ENCODE data around the gene TUNAR. TPM values are rescaled to one million over a fixed set of nuclear protein-coding genes. Genes with fewer than 3 reads are reported as not detected.

The TUNAR gene
- total RNA-seq, 6 donors from 2014 or later, result 0.10 TPM; not detected in 5

DNA sequence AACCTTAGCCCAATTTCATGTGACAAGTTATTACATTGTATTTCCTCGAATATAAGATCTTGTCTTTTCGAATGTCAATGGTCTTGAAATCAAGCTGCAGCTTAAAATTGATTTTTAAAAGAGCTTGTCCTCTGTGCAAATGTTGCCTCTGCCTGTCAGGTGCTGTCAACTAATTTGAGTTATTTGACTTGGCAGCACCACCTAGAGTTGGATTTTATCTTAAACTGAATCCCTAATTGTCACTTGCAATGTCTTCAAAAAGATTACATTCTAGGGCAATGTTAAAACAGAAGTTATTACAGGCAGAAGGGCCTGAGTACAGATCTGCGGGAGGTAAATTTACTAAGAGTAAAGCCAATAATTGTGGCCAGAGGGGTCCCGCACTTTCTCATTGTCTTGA lies 26.2 kb upstream of the TUNAR start:
- Histone ChIP-seq H3K27me3 (no peaks in the 10 kb centered on the region), H3K4me1 (no peaks in the 10 kb centered on the region), H3K27ac (no peak overlapping the region), H3K36me3 (no peaks in the 10 kb centered on the region), H3K9me3 (no peaks in the 10 kb centered on the region), H3K4me3 (no peak overlapping the region)
- no peak for ATAC-seq (ENCODE audit: low FRiP score in 2 of 2)
- no peak for TF ChIP-seq EP300 (IDR thresholded peaks at IDR 0.05)
- TF ChIP-seq POLR2AphosphoS5 (IDR thresholded peaks at IDR 0.05), result no peak
- TF ChIP-seq, protein P1, sequence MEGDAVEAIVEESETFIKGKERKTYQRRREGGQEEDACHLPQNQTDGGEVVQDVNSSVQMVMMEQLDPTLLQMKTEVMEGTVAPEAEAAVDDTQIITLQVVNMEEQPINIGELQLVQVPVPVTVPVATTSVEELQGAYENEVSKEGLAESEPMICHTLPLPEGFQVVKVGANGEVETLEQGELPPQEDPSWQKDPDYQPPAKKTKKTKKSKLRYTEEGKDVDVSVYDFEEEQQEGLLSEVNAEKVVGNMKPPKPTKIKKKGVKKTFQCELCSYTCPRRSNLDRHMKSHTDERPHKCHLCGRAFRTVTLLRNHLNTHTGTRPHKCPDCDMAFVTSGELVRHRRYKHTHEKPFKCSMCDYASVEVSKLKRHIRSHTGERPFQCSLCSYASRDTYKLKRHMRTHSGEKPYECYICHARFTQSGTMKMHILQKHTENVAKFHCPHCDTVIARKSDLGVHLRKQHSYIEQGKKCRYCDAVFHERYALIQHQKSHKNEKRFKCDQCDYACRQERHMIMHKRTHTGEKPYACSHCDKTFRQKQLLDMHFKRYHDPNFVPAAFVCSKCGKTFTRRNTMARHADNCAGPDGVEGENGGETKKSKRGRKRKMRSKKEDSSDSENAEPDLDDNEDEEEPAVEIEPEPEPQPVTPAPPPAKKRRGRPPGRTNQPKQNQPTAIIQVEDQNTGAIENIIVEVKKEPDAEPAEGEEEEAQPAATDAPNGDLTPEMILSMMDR (IDR thresholded peaks at IDR 0.05), result no peak
- TF ChIP-seq POLR2A (IDR thresholded peaks at IDR 0.05), result no peak
- DNase-seq, result no peak
- 78 to 79% methylated on average over 4 of the region's 4 CpGs for WGBS, 2 donors

DNA sequence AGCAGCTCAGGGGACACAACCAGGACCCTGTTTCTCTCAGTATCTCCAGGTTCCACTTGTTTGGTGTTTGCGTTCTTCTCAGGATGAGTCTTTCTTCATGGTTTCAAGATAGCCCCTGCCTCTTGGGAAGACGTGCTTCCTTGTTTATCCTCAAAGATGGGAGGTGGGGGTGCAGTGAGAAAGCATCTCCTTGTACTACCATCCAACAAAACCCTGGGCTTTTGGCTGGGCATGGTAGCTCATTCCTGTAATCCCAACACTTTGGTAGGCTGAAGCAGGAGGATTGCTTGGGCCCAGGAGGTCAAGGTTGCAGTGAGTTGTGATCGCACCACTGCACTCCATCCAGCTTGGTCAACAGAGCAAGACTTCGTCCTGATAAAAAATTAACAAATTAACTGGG lies 21.0 kb upstream of the TUNAR start:
- TF ChIP-seq EP300 (IDR thresholded peaks at IDR 0.05), result no peak
- TF ChIP-seq, protein P1 (IDR thresholded peaks at IDR 0.05), result no peak
- no peak for TF ChIP-seq POLR2A (IDR thresholded peaks at IDR 0.05)
- TF ChIP-seq POLR2AphosphoS5 (IDR thresholded peaks at IDR 0.05), result no peak
- Histone ChIP-seq H3K9me3 (no peaks in the 10 kb centered on the region), H3K36me3 (no peaks in the 10 kb centered on the region), H3K4me3 (no peak overlapping the region), H3K4me1 (no peaks in the 10 kb centered on the region), H3K27me3 (no peaks in the 10 kb centered on the region), H3K27ac (no peak overlapping the region)
- 79 to 86% methylated on average over 4 of the region's 4 CpGs for WGBS, 2 donors
- DNase-seq (no peak), ATAC-seq (ENCODE audit: low FRiP score in 2 of 2) (no peak)

DNA sequence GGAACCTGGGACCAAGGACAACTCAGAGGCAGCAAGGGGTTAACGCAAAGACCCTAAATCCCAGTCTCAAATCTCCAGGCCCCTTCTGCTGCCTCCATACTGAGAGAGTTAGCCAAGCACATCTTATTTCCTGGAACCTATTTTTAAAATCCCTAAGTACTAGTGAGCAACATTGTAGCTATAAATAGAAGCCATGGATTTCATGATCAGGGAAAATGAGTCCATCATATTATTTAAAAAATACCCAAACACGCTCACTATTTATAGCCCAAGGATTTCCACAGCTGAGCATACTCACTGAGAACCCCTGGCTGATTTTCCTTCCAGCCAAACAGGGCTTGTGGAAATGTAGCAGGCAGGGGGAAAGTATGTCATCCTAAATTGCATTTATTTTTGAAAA lies 19.4 kb upstream of the TUNAR start:
- WGBS, 2 donors, result 78 to 89% methylated on average over 2 of the region's 2 CpGs
- no peaks in the 10 kb centered on the region for H3K4me1 ChIP-seq
- no peaks in the 10 kb centered on the region for H3K36me3 ChIP-seq
- no peak overlapping the region for H3K4me3 ChIP-seq
- DNase-seq, result no peak
- no peak overlapping the region for H3K27ac ChIP-seq
- H3K27me3 ChIP-seq, result no peaks in the 10 kb centered on the region
- ATAC-seq (ENCODE audit: low FRiP score in 2 of 2), result no peak
- TF ChIP-seq, protein P1 (IDR thresholded peaks at IDR 0.05), result no peak
- no peak for TF ChIP-seq EP300 (IDR thresholded peaks at IDR 0.05)
- TF ChIP-seq POLR2AphosphoS5 (IDR thresholded peaks at IDR 0.05), result no peak
- no peak for TF ChIP-seq POLR2A (IDR thresholded peaks at IDR 0.05)
- H3K9me3 ChIP-seq, result no peaks in the 10 kb centered on the region

DNA sequence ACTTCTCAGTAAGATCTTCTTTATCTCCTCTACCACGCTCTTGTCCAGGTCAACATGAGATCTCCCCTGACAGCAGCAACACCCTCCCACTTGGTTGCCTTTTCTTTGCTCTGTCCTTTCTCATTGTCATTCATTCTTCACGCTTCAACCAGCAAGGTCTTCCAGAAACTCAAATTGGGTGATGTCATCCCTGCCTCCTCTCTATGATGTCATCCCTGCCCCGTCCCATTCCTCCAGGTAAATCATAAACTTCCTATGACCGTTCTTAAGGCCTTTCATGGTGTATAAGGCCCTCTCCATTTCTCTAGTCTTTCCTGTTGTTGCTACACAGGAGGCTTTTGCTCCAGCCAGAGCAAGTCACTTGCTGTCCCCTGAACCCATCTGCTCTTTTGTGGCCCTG lies 17.7 kb upstream of the TUNAR start:
- no peaks in the 10 kb centered on the region for H3K27me3 ChIP-seq
- no peaks in the 10 kb centered on the region for H3K4me1 ChIP-seq
- TF ChIP-seq POLR2AphosphoS5 (IDR thresholded peaks at IDR 0.05), result no peak
- TF ChIP-seq POLR2A (IDR thresholded peaks at IDR 0.05), result no peak
- TF ChIP-seq, protein P1 (IDR thresholded peaks at IDR 0.05), result no peak
- TF ChIP-seq EP300 (IDR thresholded peaks at IDR 0.05), result no peak
- H3K36me3 ChIP-seq, result no peaks in the 10 kb centered on the region
- no peak overlapping the region for H3K27ac ChIP-seq
- DNase-seq (no peak), ATAC-seq (ENCODE audit: low FRiP score in 2 of 2) (no peak)
- no peak overlapping the region for H3K4me3 ChIP-seq
- no peaks in the 10 kb centered on the region for H3K9me3 ChIP-seq
- 80 to 84% methylated on average over 4 of the region's 4 CpGs for WGBS, 2 donors

DNA sequence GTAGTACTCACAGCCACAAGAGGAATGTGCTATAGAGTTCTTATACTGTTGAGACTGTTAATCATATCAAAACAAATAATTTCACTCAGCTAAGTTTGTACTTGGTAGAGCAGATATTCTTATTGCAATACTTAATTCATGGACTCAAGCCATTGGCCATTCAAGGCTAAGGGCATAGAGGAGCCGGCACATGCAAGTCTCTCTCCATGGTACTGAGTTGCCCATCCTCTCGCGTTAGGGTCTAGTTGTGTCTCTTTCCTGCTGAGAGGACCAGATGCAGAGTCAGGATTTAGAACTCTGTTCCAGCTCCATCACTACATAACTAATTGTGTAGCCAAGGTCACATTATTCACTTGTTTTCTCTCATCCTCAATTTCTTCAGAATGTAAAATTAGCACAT lies 14.4 kb upstream of the TUNAR start:
- H3K27me3 ChIP-seq, result no peaks in the 10 kb centered on the region
- no peaks in the 10 kb centered on the region for H3K9me3 ChIP-seq
- no peak overlapping the region for H3K27ac ChIP-seq
- no peak overlapping the region for H3K4me3 ChIP-seq
- WGBS, 2 donors, result 0 to 9% methylated on average over 2 to 3 of the region's 3 CpGs
- H3K4me1 ChIP-seq, result no peaks in the 10 kb centered on the region
- no peak for DNase-seq
- TF ChIP-seq, protein P1 (IDR thresholded peaks at IDR 0.05), result no peak
- TF ChIP-seq POLR2AphosphoS5 (IDR thresholded peaks at IDR 0.05), result no peak
- TF ChIP-seq EP300 (IDR thresholded peaks at IDR 0.05), result no peak
- no peak for TF ChIP-seq POLR2A (IDR thresholded peaks at IDR 0.05)
- no peak for ATAC-seq (ENCODE audit: low FRiP score in 2 of 2)
- no peaks in the 10 kb centered on the region for H3K36me3 ChIP-seq

Measured in upper lobe of left lung (tissue), 6 donors.